HepG2 (cell line): ENCODE data around the gene COG8. TPM values are rescaled to one million over a fixed set of nuclear protein-coding genes. Genes with fewer than 3 reads are reported as not detected.

Source experiments
- AKAP8 ChIP-seq: sonication (generic); formaldehyde crosslinking; IDR thresholded peaks from 2 replicates; pipeline ENCODE4 v1.5.1; 2020; ENCODE audit warnings: mild to moderate bottlenecking, missing genetic modification reagents
- ESRRA ChIP-seq: sonication (generic); formaldehyde crosslinking; IDR thresholded peaks from 2 replicates; pipeline ENCODE4 v1.5.1; 2020; ENCODE audit warnings: mild to moderate bottlenecking, low read depth, missing genetic modification reagents
- HBP1 ChIP-seq: IDR thresholded peaks from 2 replicates; pipeline ENCODE4 v1.6.1; 2016; ENCODE audit warnings: low read depth, control low read depth
- MYNN ChIP-seq: sonication (generic); formaldehyde crosslinking; IDR thresholded peaks from 2 replicates; pipeline ENCODE4 v1.4.0; 2020; ENCODE audit warnings: mild to moderate bottlenecking, low read depth, missing genetic modification reagents
- NCOA2 ChIP-seq: sonication (generic); formaldehyde crosslinking; IDR thresholded peaks from 2 replicates; pipeline ENCODE4 v1.8.0; 2022; ENCODE audit warnings: inconsistent platforms
- NCOA5 ChIP-seq: sonication (generic); formaldehyde crosslinking; IDR thresholded peaks from 2 replicates; pipeline ENCODE4 v1.4.0; 2020; ENCODE audit warnings: missing genetic modification reagents
- ONECUT2 ChIP-seq: sonication (generic); formaldehyde crosslinking; IDR thresholded peaks from 2 replicates; pipeline ENCODE4 v1.4.0; 2020; ENCODE audit warnings: missing genetic modification reagents
- PITX1 ChIP-seq: sonication (generic); formaldehyde crosslinking; IDR thresholded peaks from 2 replicates; pipeline ENCODE4 v1.5.1; 2020; ENCODE audit warnings: mild to moderate bottlenecking, missing genetic modification reagents
- RARA ChIP-seq: IDR thresholded peaks from 2 replicates; pipeline ENCODE4 v1.6.1; 2016; ENCODE audit warnings: missing genetic modification reagents, missing compliant biosample characterization
- RELA ChIP-seq: sonication (generic); formaldehyde crosslinking; IDR thresholded peaks from 2 replicates; pipeline ENCODE4 v1.4.0; 2020; ENCODE audit warnings: missing genetic modification reagents
- SKIL ChIP-seq: sonication (generic); formaldehyde crosslinking; IDR thresholded peaks from 2 replicates; pipeline ENCODE4 v1.8.0; 2022; ENCODE audit warnings: missing genetic modification reagents, mild to moderate bottlenecking, moderate library complexity, borderline replicate concordance
- SMARCC2 ChIP-seq: fragments of 450-650 bp; IDR thresholded peaks from 2 replicates; pipeline ENCODE4 v1.6.1; 2017; ENCODE audit warnings: antibody characterized with exemption, mild to moderate bottlenecking
- TEAD3 ChIP-seq: optimal IDR thresholded peaks from 2 replicates; pipeline ENCODE3; 2016; ENCODE audit warnings: borderline replicate concordance
- YEATS2 ChIP-seq: sonication (generic); formaldehyde crosslinking; IDR thresholded peaks from 2 replicates; pipeline ENCODE4 v1.4.0; 2020; ENCODE audit warnings: missing genetic modification reagents, borderline replicate concordance
- ZBTB4 ChIP-seq: sonication (generic); formaldehyde crosslinking; IDR thresholded peaks from 2 replicates; pipeline ENCODE4 v1.4.0; 2020; ENCODE audit warnings: missing genetic modification reagents, mild to moderate bottlenecking, borderline replicate concordance
- ZNF180 ChIP-seq: sonication (generic); formaldehyde crosslinking; IDR thresholded peaks from 2 replicates; pipeline ENCODE4 v1.4.0; 2020; ENCODE audit warnings: low read depth, missing genetic modification reagents, borderline replicate concordance
- ZNF567 ChIP-seq: sonication (generic); formaldehyde crosslinking; IDR thresholded peaks from 2 replicates; pipeline ENCODE4 v1.8.1; 2023; ENCODE audit warnings: mild to moderate bottlenecking, missing genetic modification reagents, borderline replicate concordance
- ZNF605 ChIP-seq: sonication (generic); formaldehyde crosslinking; IDR thresholded peaks from 2 replicates; pipeline ENCODE4 v1.8.0; 2022; ENCODE audit warnings: mild to moderate bottlenecking, missing genetic modification reagents
- ZNF652 ChIP-seq: IDR thresholded peaks from 2 replicates; pipeline ENCODE4 v1.6.1; 2016; ENCODE audit warnings: low read depth, borderline replicate concordance
- polyA plus RNA-seq, 8 experiments: library from polyadenylated mRNA; depleted of rRNA in 3 of 8; stranded (reverse) in 7 of 8; unstranded in 1 of 8; fragments of >200 nt; fragmentation: Illumina TruSeq in 4 of 8; extraction: Trizol in 4 of 8; gene quantifications; 2 replicates each; pipeline versions ENCODE4 v1.2.1 to v1.2.3, GENCODE V29; 2011 to 2016; ENCODE audit warnings: low read depth in 4 of 8, missing spikeins in 1 of 8, mixed read lengths in 1 of 8; ENCODE audit not compliant: insufficient read depth in 1 of 8
- total RNA-seq, 5 experiments: library from RNA; depleted of rRNA; stranded (reverse); fragments of >200 nt; fragmentation: Illumina TruSeq; extraction: Trizol; gene quantifications; 2 replicates each; pipeline ENCODE4 v1.2.3, GENCODE V29; 2016; ENCODE audit warnings: low read depth in 1 of 5
- TF ChIP-seq, protein P1 (sequence below): sonication (generic); formaldehyde crosslinking; IDR thresholded peaks from 2 replicates; pipeline ENCODE4 v1.4.0; 2020; ENCODE audit warnings: missing genetic modification reagents
- TF ChIP-seq, protein P2 (sequence below): sonication (generic); formaldehyde crosslinking; IDR thresholded peaks from 2 replicates; pipeline ENCODE4 v1.5.0; 2020; ENCODE audit warnings: missing genetic modification reagents

COG8 gene
- total and polyA plus RNA-seq, 2 of the 13 experiments (the other 11 are each of a cell fraction or from before 2014, with no cell fraction given), result 45.5 to 52.1 TPM

GRCh38 chr16:69311533-69312387 is 27.6 kb downstream of the COG8 start (continued):
- TF ChIP-seq ZBTB4 (CRISPR knock-in tag) (no peak), ZNF567 (CRISPR knock-in tag) (no peak), NCOA5 (CRISPR knock-in tag) (no peak), RARA (CRISPR knock-in tag) (no peak), ZNF605 (peak; percentile 48; the same call in 1 of the 2 replicates), ZNF180 (CRISPR knock-in tag) (no peak), PITX1 (CRISPR knock-in tag) (no peak; the same call in 1 of the 2 replicates), YEATS2 (CRISPR knock-in tag) (peak; percentile 35; the same call in 1 of the 2 replicates), SMARCC2 (no peak), AKAP8 (CRISPR knock-in tag) (no peak), RELA (CRISPR knock-in tag) (no peak), ESRRA (CRISPR knock-in tag) (no peak; the same call in none of the 2 replicates), ONECUT2 (CRISPR knock-in tag) (no peak; the same call in 1 of the 2 replicates), MYNN (CRISPR knock-in tag) (peak; percentile 78; the same call in 1 of the 2 replicates), NCOA2 (no peak), HBP1 (CRISPR knock-in tag) (peak; percentile 98), TEAD3 (CRISPR knock-in tag) (no peak), SKIL (CRISPR knock-in tag) (no peak), ZNF652 (CRISPR knock-in tag) (no peak)
- TF ChIP-seq, protein P1, sequence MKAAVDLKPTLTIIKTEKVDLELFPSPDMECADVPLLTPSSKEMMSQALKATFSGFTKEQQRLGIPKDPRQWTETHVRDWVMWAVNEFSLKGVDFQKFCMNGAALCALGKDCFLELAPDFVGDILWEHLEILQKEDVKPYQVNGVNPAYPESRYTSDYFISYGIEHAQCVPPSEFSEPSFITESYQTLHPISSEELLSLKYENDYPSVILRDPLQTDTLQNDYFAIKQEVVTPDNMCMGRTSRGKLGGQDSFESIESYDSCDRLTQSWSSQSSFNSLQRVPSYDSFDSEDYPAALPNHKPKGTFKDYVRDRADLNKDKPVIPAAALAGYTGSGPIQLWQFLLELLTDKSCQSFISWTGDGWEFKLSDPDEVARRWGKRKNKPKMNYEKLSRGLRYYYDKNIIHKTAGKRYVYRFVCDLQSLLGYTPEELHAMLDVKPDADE (CRISPR knock-in tag), result no peak
- TF ChIP-seq, protein P2, sequence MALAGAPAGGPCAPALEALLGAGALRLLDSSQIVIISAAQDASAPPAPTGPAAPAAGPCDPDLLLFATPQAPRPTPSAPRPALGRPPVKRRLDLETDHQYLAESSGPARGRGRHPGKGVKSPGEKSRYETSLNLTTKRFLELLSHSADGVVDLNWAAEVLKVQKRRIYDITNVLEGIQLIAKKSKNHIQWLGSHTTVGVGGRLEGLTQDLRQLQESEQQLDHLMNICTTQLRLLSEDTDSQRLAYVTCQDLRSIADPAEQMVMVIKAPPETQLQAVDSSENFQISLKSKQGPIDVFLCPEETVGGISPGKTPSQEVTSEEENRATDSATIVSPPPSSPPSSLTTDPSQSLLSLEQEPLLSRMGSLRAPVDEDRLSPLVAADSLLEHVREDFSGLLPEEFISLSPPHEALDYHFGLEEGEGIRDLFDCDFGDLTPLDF, result no peak
